Motor neuron (in vitro differentiated cells): ENCODE measurements around the gene CPB2. TPM values are rescaled to one million over a fixed set of nuclear protein-coding genes. Genes with fewer than 3 reads are reported as not detected.

Experiments
- ATAC-seq, 8 experiments: fragments of 200-7000 bp; cut with Tn5 transposase; replicated peaks in 6 of 8; 2 replicates each; pipeline ENCODE4 v1.8.0; 2021; ENCODE audit warnings: mild to moderate bottlenecking in 8 of 8, moderate library complexity in 8 of 8
- H3K27ac ChIP-seq, 2 donors: fragments of 250-450 bp; sonication (Bioruptor Pico); 2 replicates each; pipeline ENCODE4 v1.9.0; 2021; ENCODE audit warnings: antibody characterized with exemption in 2 of 2, mild to moderate bottlenecking in 2 of 2, moderate library complexity in 1 of 2
- H3K4me1 ChIP-seq, 2 donors: fragments of 250-450 bp; sonication (Bioruptor Pico); replicated peaks in 1 of 2; 2 replicates each; pipeline ENCODE4 v1.6.1; 2021; ENCODE audit warnings: antibody characterized with exemption in 2 of 2, mild to moderate bottlenecking in 2 of 2, moderate library complexity in 1 of 2
- H3K4me3 ChIP-seq, 5 donors: fragments of 250-450 bp; sonication (Bioruptor Pico); 2 replicates each; pipeline ENCODE4 v1.9.0; 2021; ENCODE audit warnings: antibody characterized with exemption in 5 of 5, mild to moderate bottlenecking in 5 of 5, moderate library complexity in 4 of 5
- WGBS, 10 experiments: fragments of 450-650 bp; shearing (Covaris generic); methylation state at CpG; one replicate each; pipeline ENCODE4 v1.0.0; 2022; 5-methylcytosine and 5-hydroxymethylcytosine counted together
- in situ Hi-C, 9 experiments: fragments of 400-800 bp; cut with MboI; loops; one replicate each; pipeline ENCODE4 v1.15.0; 2021; ENCODE audit warnings: low sequenced_read_pairs in 9 of 9, low pct_unique_long_range_greater_than_20kb in 2 of 9; ENCODE audit not compliant: unreplicated experiment in 9 of 9
- total RNA-seq, 8 experiments: library from RNA; unstranded; fragments of 300-600 nt; gene quantifications; 2 replicates each; pipeline versions ENCODE4 v1.2.3 to v1.2.4, GENCODE V29; 2022

The CPB2 gene
- total RNA-seq, 8 experiments from 2014 or later = 0.11 to 0.54 (median 0.24) TPM; not detected in 1

GRCh38 chr13:46052319-46053161, 52.3 kb downstream of the CPB2 start, which contains the start of gene ZC3H13:
ZC3H13 (minus strand) TSS chr13:46052746; CDS start chr13:46045507, 7,239 bp downstream.
- ATAC-seq = peak; percentile 99 to 100 (median 100)
- peak within 1 kb of the TSS; percentile 65 to 87 (median 75) for H3K4me3 ChIP-seq
- peaks cover 2 to 24% of the 10 kb centered on the region in 2 donors for H3K4me1 ChIP-seq
- 0 to 7% (median 2%) methylated on average over 2 to 20 of the region's 57 CpGs for WGBS, 10 experiments
- in situ Hi-C loops = no loop called here
- peak within 1 kb of the TSS; percentile 91 to 93 for H3K27ac ChIP-seq

GRCh38 chr13:46051968-46052318, 52.9 kb downstream of the CPB2 start:
- H3K27ac ChIP-seq = peak overlapping the region; percentile 91 to 93
- in situ Hi-C loops = no loop called here
- peak overlapping the region; percentile 65 to 87 (median 75) for H3K4me3 ChIP-seq
- peak in 1 of 8 experiments; percentile 2 for ATAC-seq
- WGBS, 10 experiments = 0 to 4% (median 0%) methylated on average over 3 to 7 of the region's 7 CpGs; no CpG with 5 or more reads in 3 of the 10 experiments
- H3K4me1 ChIP-seq = peaks cover 2 to 24% of the 10 kb centered on the region in 2 donors

GRCh38 chr13:46050771-46051170, 54.1 kb downstream of the CPB2 start:
- no peak for ATAC-seq
- Histone ChIP-seq H3K4me1 (peaks cover 2 to 24% of the 10 kb centered on the region in 2 donors), H3K27ac (no peak overlapping the region), H3K4me3 (peak overlapping the region in 3 of 5 donors; percentile 65 to 87 (median 84))
- in situ Hi-C loops = no loop called here

- 48 to 100% (median 96%) methylated on average over 1 to 2 of the region's 2 CpGs for WGBS, 10 experiments
- H3K27ac ChIP-seq = no peak overlapping the region
- peaks cover 0 to 9% of the 10 kb centered on the region in 2 donors for H3K4me1 ChIP-seq
- ATAC-seq = no peak
- in situ Hi-C loops = no loop called here
- H3K4me3 ChIP-seq = no peak overlapping the region
Measured at GRCh38 chr13:46045424-46045823, 59.4 kb downstream of the CPB2 start.

- WGBS, 10 experiments = 83 to 100% (median 99%) methylated on average over 2 to 5 of the region's 5 CpGs
- no peaks in the 10 kb centered on the region for H3K4me1 ChIP-seq
- H3K4me3 ChIP-seq = no peak overlapping the region
- in situ Hi-C loops = no loop called here
- H3K27ac ChIP-seq = no peak overlapping the region
- no peak for ATAC-seq
Measured at GRCh38 chr13:46043647-46044046, 61.2 kb downstream of the CPB2 start.

- WGBS, 10 experiments = 4 to 100% (median 98%) methylated on average over 1 to 4 of the region's 4 CpGs; no CpG with 5 or more reads in 1 of the 10 experiments
- no peak overlapping the region for H3K27ac ChIP-seq
- peak in 1 of 8 experiments; percentile 6 for ATAC-seq
- in situ Hi-C loops = no loop called here
- no peaks in the 10 kb centered on the region for H3K4me1 ChIP-seq
- no peak overlapping the region for H3K4me3 ChIP-seq
Measured at GRCh38 chr13:46041419-46041839, 63.4 kb downstream of the CPB2 start.

GRCh38 chr13:46040763-46041162, 64.1 kb downstream of the CPB2 start:
- ATAC-seq = no peak
- in situ Hi-C loops = no loop called here
- 17 to 100% (median 57%) methylated on average over 1 to 2 of the region's 2 CpGs for WGBS, 10 experiments
- Histone ChIP-seq H3K4me3 (no peak overlapping the region), H3K27ac (no peak overlapping the region), H3K4me1 (no peaks in the 10 kb centered on the region)

GRCh38 chr13:46039411-46040182, 65.2 kb downstream of the CPB2 start:
- no peak overlapping the region for H3K4me3 ChIP-seq
- no peaks in the 10 kb centered on the region for H3K4me1 ChIP-seq
- in situ Hi-C loops = no loop called here
- no peak overlapping the region for H3K27ac ChIP-seq
- WGBS, 10 experiments = 7 to 100% (median 80%) methylated on average over 1 to 6 of the region's 6 CpGs; no CpG with 5 or more reads in 1 of the 10 experiments
- peak in 3 of 8 experiments; percentile 86 to 89 (median 86) for ATAC-seq

- Histone ChIP-seq H3K27ac (no peak overlapping the region), H3K4me3 (no peak overlapping the region), H3K4me1 (no peaks in the 10 kb centered on the region)
- in situ Hi-C loops = no loop called here
- ATAC-seq = peak in 1 of 8 experiments; percentile 37
- 73 to 100% (median 95%) methylated on average over 1 to 4 of the region's 4 CpGs; no CpG with 5 or more reads in 3 of the 10 experiments for WGBS, 10 experiments
Measured at GRCh38 chr13:46038296-46038695, 66.5 kb downstream of the CPB2 start.

GRCh38 chr13:46035066-46035465, 69.8 kb downstream of the CPB2 start:
- in situ Hi-C loops = no loop called here
- 0 to 100% (median 96%) methylated on average over 1 to 2 of the region's 2 CpGs; no CpG with 5 or more reads in 4 of the 10 experiments for WGBS, 10 experiments
- ATAC-seq = no peak
- no peak overlapping the region for H3K4me3 ChIP-seq
- no peak overlapping the region for H3K27ac ChIP-seq
- no peaks in the 10 kb centered on the region for H3K4me1 ChIP-seq

GRCh38 chr13:46032341-46032740, 72.5 kb downstream of the CPB2 start:
- no peak overlapping the region for H3K4me3 ChIP-seq
- no peaks in the 10 kb centered on the region for H3K4me1 ChIP-seq
- peak in 1 of 8 experiments; percentile 43 for ATAC-seq
- no peak overlapping the region for H3K27ac ChIP-seq
- in situ Hi-C loops = no loop called here

GRCh38 chr13:46031581-46032263, 73.1 kb downstream of the CPB2 start:
- Histone ChIP-seq H3K4me3 (no peak overlapping the region), H3K4me1 (no peaks in the 10 kb centered on the region), H3K27ac (no peak overlapping the region)
- in situ Hi-C loops = no loop called here
- WGBS, 10 experiments = 79 to 100% (median 95%) methylated on average over 2 to 4 of the region's 4 CpGs
- no peak for ATAC-seq

GRCh38 chr13:46025157-46025556, 79.7 kb downstream of the CPB2 start:
- in situ Hi-C loops = no loop called here
- no peak overlapping the region for H3K4me3 ChIP-seq
- no peaks in the 10 kb centered on the region for H3K4me1 ChIP-seq
- H3K27ac ChIP-seq = no peak overlapping the region
- 83 to 100% (median 100%) methylated on average over 1 to 4 of the region's 4 CpGs for WGBS, 10 experiments
- ATAC-seq = no peak
